Measurements from ENCODE around the gene INS.

- TF ChIP-seq CTCF (IDR thresholded peaks at IDR 0.05), result no peak
- TF ChIP-seq ZFX (IDR thresholded peaks at IDR 0.05; ENCODE audit: borderline replicate concordance), result no peak
Observed at GRCh38 chr11:2172676-2173075, 11.7 kb upstream of the INS start.
